Uterus (tissue), 4 donors: ENCODE data around the gene MOV10L1. TPM values are rescaled to one million over a fixed set of nuclear protein-coding genes. Genes with fewer than 3 reads are reported as not detected.

Experiments used
- DNase-seq, 2 donors: peaks; one replicate each; pipeline ENCODE4 v3.0.0-alpha.2; 2019 to 2020
- H3K27ac ChIP-seq, 2 donors: fragments of 200-600 bp; sonication (generic); 1 replicate in 1 of 2; 2 replicates in 1 of 2; pipeline ENCODE4 v1.5.1; 2016 to 2018
- H3K27me3 ChIP-seq, 2 donors: fragments of 200-600 bp; sonication (generic); one replicate each; pipeline ENCODE4 v1.5.1; 2018 to 2019; ENCODE audit warnings: control low read depth in 1 of 2
- H3K36me3 ChIP-seq, 2 donors: fragments of 200-600 bp; sonication (generic); one replicate each; pipeline ENCODE4 v1.5.1; 2019; ENCODE audit warnings: control low read depth in 1 of 2
- H3K4me1 ChIP-seq, 2 donors: fragments of 200-600 bp; sonication (generic); one replicate each; pipeline ENCODE4 v1.5.1; 2018 to 2019; ENCODE audit warnings: control low read depth in 1 of 2
- H3K4me3 ChIP-seq, 2 donors: fragments of 200-600 bp; sonication (generic); 1 replicate in 1 of 2; 2 replicates in 1 of 2; pipeline ENCODE4 v1.5.1; 2018 to 2019; ENCODE audit warnings: mild to moderate bottlenecking in 1 of 2
- H3K9me3 ChIP-seq, 2 donors: fragments of 200-600 bp; sonication (generic); one replicate each; pipeline ENCODE4 v1.5.1; 2019; ENCODE audit warnings: control low read depth in 1 of 2
- CTCF ChIP-seq, 4 experiments: fragments of 200-600 bp in 2 of 4; fragments of 450-650 bp in 2 of 4; sonication (generic) in 2 of 4; IDR thresholded peaks; one replicate each; pipeline ENCODE4 v1.5.1; 2016 to 2019; ENCODE audit warnings: antibody characterized with exemption in 4 of 4, mild to moderate bottlenecking in 2 of 4, moderate library complexity in 1 of 4
- POLR2A ChIP-seq, 2 donors: fragments of 450-650 bp; IDR thresholded peaks; one replicate each; pipeline ENCODE4 v1.6.1; 2016; ENCODE audit warnings: antibody characterized with exemption in 2 of 2, mild to moderate bottlenecking in 1 of 2, moderate library complexity in 1 of 2
- intact Hi-C: fragments of 100-400 bp; cut with DNase I; formaldehyde crosslinking; loops from one replicate; pipeline ENCODE4 v1.15.1; 2023; ENCODE audit warnings: low total_unique reads
- total RNA-seq, 4 donors: library from RNA; depleted of rRNA in 3 of 4; stranded (reverse); fragments of >200 nt in 3 of 4; gene quantifications; one replicate each; pipeline versions ENCODE4 v1.1.0 to v1.2.4, GENCODE V29; 2014 to 2023
- donor health status: DM: yes; HTN: yes; CAD: no.

The MOV10L1 gene
- total RNA-seq, 4 donors from 2014 or later: 1.8 to 3.4 TPM; not detected in 2

- H3K4me3 ChIP-seq: no peak overlapping the region
- peak; percentile 41 to 77 for DNase-seq
- peaks cover 0 to 3% of the 10 kb centered on the region in 2 donors for H3K9me3 ChIP-seq
- peak overlapping the region; percentile 50 to 59 for H3K27ac ChIP-seq
- no peaks in the 10 kb centered on the region for H3K27me3 ChIP-seq
- no peaks in the 10 kb centered on the region for H3K4me1 ChIP-seq
- no peaks in the 10 kb centered on the region for H3K36me3 ChIP-seq
- intact Hi-C loops: no loop called here
- TF ChIP-seq POLR2A (IDR thresholded peaks at IDR 0.05) (no peak), CTCF (IDR thresholded peaks at IDR 0.05) (no peak)
Observed at GRCh38 chr22:50118557-50119168, 28.9 kb downstream of the MOV10L1 start.

GRCh38 chr22:50119169-50119767 is 29.5 kb downstream of the MOV10L1 start:
- Histone ChIP-seq H3K4me3 (no peak overlapping the region), H3K9me3 (peaks cover 0 to 3% of the 10 kb centered on the region in 2 donors), H3K4me1 (no peaks in the 10 kb centered on the region), H3K36me3 (no peaks in the 10 kb centered on the region), H3K27me3 (no peaks in the 10 kb centered on the region), H3K27ac (peak overlapping the region; percentile 38 to 47)
- no peak for DNase-seq
- TF ChIP-seq POLR2A (IDR thresholded peaks at IDR 0.05) (no peak), CTCF (IDR thresholded peaks at IDR 0.05) (no peak)
- intact Hi-C loops: no loop called here

GRCh38 chr22:50119768-50120251 is 30.0 kb downstream of the MOV10L1 start:
- H3K27ac ChIP-seq: peak overlapping the region; percentile 38 to 47
- TF ChIP-seq POLR2A (IDR thresholded peaks at IDR 0.05) (no peak), CTCF (IDR thresholded peaks at IDR 0.05) (no peak)

GRCh38 chr22:50121202-50121740 is 31.5 kb downstream of the MOV10L1 start:
- H3K4me3 ChIP-seq: no peak overlapping the region
- DNase-seq: no peak
- H3K36me3 ChIP-seq: no peaks in the 10 kb centered on the region
- intact Hi-C loops: no loop called here
- no peaks in the 10 kb centered on the region for H3K27me3 ChIP-seq
- no peak overlapping the region for H3K27ac ChIP-seq
- H3K9me3 ChIP-seq: peaks cover 0 to 3% of the 10 kb centered on the region in 2 donors
- TF ChIP-seq POLR2A (IDR thresholded peaks at IDR 0.05): no peak
- TF ChIP-seq CTCF (IDR thresholded peaks at IDR 0.05): no peak
- H3K4me1 ChIP-seq: no peaks in the 10 kb centered on the region

More at GRCh38 chr22:50119768-50120251, 30.0 kb downstream of the MOV10L1 start:
- DNase-seq: no peak
- H3K4me3 ChIP-seq: no peak overlapping the region
- H3K4me1 ChIP-seq: no peaks in the 10 kb centered on the region
- H3K9me3 ChIP-seq: peaks cover 0 to 3% of the 10 kb centered on the region in 2 donors
- H3K36me3 ChIP-seq: no peaks in the 10 kb centered on the region
- no peaks in the 10 kb centered on the region for H3K27me3 ChIP-seq
- intact Hi-C loops: no loop called here

- intact Hi-C loops: no loop called here
- H3K9me3 ChIP-seq: peaks cover 0 to 3% of the 10 kb centered on the region in 2 donors
- H3K27ac ChIP-seq: no peak overlapping the region
- no peaks in the 10 kb centered on the region for H3K36me3 ChIP-seq
- H3K4me3 ChIP-seq: no peak overlapping the region
- TF ChIP-seq CTCF (IDR thresholded peaks at IDR 0.05) (no peak), POLR2A (IDR thresholded peaks at IDR 0.05) (no peak)
- H3K27me3 ChIP-seq: no peaks in the 10 kb centered on the region
- DNase-seq: no peak
- no peaks in the 10 kb centered on the region for H3K4me1 ChIP-seq
Observed at GRCh38 chr22:50123119-50123518, 33.3 kb downstream of the MOV10L1 start.
